DLD1 (cell line): ENCODE results near the gene CHST10.
"Not testable (repeated sequence)": the region's sequence is repeated elsewhere in the genome, so short reads cannot be mapped to it uniquely, and the experiment has no call there.

Experiments
- in situ Hi-C: cut with HindIII; loops from 2 replicates; pipeline ENCODE4 v1.10.0; 2017; ENCODE audit warnings: low sequenced_read_pairs

CHST10 gene

GRCh38 chr2:100395532-100396350 lies 21.7 kb downstream of the CHST10 start:
- in situ Hi-C loops, result no loop called here

- in situ Hi-C loops, result no loop called here
Observed at GRCh38 chr2:100394111-100394641, 23.3 kb downstream of the CHST10 start.

GRCh38 chr2:100393362-100393761 lies 24.1 kb downstream of the CHST10 start:
- in situ Hi-C loops, result no loop called here

- in situ Hi-C loops, result no loop called here
Observed at GRCh38 chr2:100392715-100393114, 24.8 kb downstream of the CHST10 start.

GRCh38 chr2:100391735-100392515 lies 25.5 kb downstream of the CHST10 start:
- in situ Hi-C loops, result no loop called here

GRCh38 chr2:100390001-100390940 lies 27.2 kb downstream of the CHST10 start:
- in situ Hi-C loops, result no loop called here

- in situ Hi-C loops, result no loop called here
Observed at GRCh38 chr2:100388703-100389102, 28.8 kb downstream of the CHST10 start.

GRCh38 chr2:100383954-100384353 lies 33.5 kb downstream of the CHST10 start:
- in situ Hi-C loops, result no loop called here

- in situ Hi-C loops, result no loop called here
Observed at GRCh38 chr2:100383306-100383705, 34.2 kb downstream of the CHST10 start.

GRCh38 chr2:100381240-100381639 lies 36.2 kb downstream of the CHST10 start:
- in situ Hi-C loops, result no loop called here

- in situ Hi-C loops, result no loop called here
Observed at GRCh38 chr2:100380681-100381080, 36.8 kb downstream of the CHST10 start.

- in situ Hi-C loops, result no loop called here
Observed at GRCh38 chr2:100376836-100377235, 40.6 kb downstream of the CHST10 start.

- in situ Hi-C loops, result no loop called here
Observed at GRCh38 chr2:100367163-100367562, 50.3 kb downstream of the CHST10 start.

GRCh38 chr2:100365434-100365833 lies 52.0 kb downstream of the CHST10 start:
- in situ Hi-C loops, result no loop called here

GRCh38 chr2:100362269-100362668 lies 55.2 kb downstream of the CHST10 start:
- in situ Hi-C loops, result not testable (repeated sequence)

GRCh38 chr2:100359576-100359975 lies 57.9 kb downstream of the CHST10 start:
- in situ Hi-C loops, result no loop called here

GRCh38 chr2:100358554-100358953 lies 58.9 kb downstream of the CHST10 start:
- in situ Hi-C loops, result no loop called here

GRCh38 chr2:100352521-100352920 lies 64.9 kb downstream of the CHST10 start:
- in situ Hi-C loops, result no loop called here

GRCh38 chr2:100350661-100351185 lies 66.7 kb downstream of the CHST10 start:
- in situ Hi-C loops, result no loop called here

- in situ Hi-C loops, result not testable (repeated sequence)
Observed at GRCh38 chr2:100345144-100345543, 72.3 kb downstream of the CHST10 start.
